Brain microvascular endothelial cell (primary cell): ENCODE data around the gene PDE10A.
"Not testable (repeated sequence)": the region's sequence is repeated elsewhere in the genome, so short reads cannot be mapped to it uniquely, and the experiment has no call there.

Source experiments
- DNase-seq: peaks from one replicate; pipeline ENCODE4 v3.0.0-alpha.2; 2020
- H3K27ac ChIP-seq: fragments of 250-450 bp; sonication (Bioruptor Pico); 2 replicates; pipeline ENCODE4 v1.5.1; 2020; ENCODE audit warnings: mild to moderate bottlenecking, moderate library complexity
- H3K27me3 ChIP-seq: fragments of 250-450 bp; sonication (Bioruptor Pico); replicated peaks from 2 replicates; pipeline ENCODE4 v1.5.1; 2020; ENCODE audit warnings: mild to moderate bottlenecking
- H3K36me3 ChIP-seq: fragments of 250-450 bp; sonication (Bioruptor Pico); replicated peaks from 2 replicates; pipeline ENCODE4 v1.5.1; 2020; ENCODE audit warnings: mild to moderate bottlenecking
- H3K4me3 ChIP-seq: 2 replicates; pipeline ENCODE4 v1.5.1; 2011; ENCODE audit warnings: low read depth, mild to moderate bottlenecking, control low read depth, low read length, moderate library complexity
- CTCF ChIP-seq: IDR thresholded peaks from 2 replicates; pipeline ENCODE4 v1.5.1; 2011; ENCODE audit warnings: low read depth, mild to moderate bottlenecking, moderate library complexity, low read length, control low read depth, inconsistent platforms; ENCODE audit errors: missing control alignments
- in situ Hi-C: cut with HindIII; loops from 2 replicates; pipeline ENCODE4 v1.10.0; 2017; ENCODE audit warnings: low sequenced_read_pairs, low pct_ligation_motif_present

Gene PDE10A

GRCh38 chr6:165616116-165616515 is 46.9 kb downstream of the PDE10A start:
- H3K4me3 ChIP-seq: peak overlapping the region; percentile 9
- H3K27ac ChIP-seq: peak overlapping the region; percentile 80
- in situ Hi-C loops: no loop called here
- peak; percentile 76 for DNase-seq
- H3K36me3 ChIP-seq: no peaks in the 10 kb centered on the region
- H3K27me3 ChIP-seq: no peaks in the 10 kb centered on the region
- TF ChIP-seq CTCF: no peak

GRCh38 chr6:165615636-165616035 is 47.4 kb downstream of the PDE10A start:
- in situ Hi-C loops: no loop called here
- H3K4me3 ChIP-seq: peak overlapping the region; percentile 9
- H3K27ac ChIP-seq: peak overlapping the region; percentile 80
- DNase-seq: peak; percentile 85
- H3K27me3 ChIP-seq: no peaks in the 10 kb centered on the region
- H3K36me3 ChIP-seq: no peaks in the 10 kb centered on the region
- TF ChIP-seq CTCF: no peak

- Histone ChIP-seq H3K27me3 (no peaks in the 10 kb centered on the region), H3K27ac (no peak overlapping the region), H3K4me3 (no peak overlapping the region), H3K36me3 (no peaks in the 10 kb centered on the region)
- no peak for DNase-seq
- in situ Hi-C loops: no loop called here
- no peak for TF ChIP-seq CTCF
These were observed 51.7 kb downstream of the PDE10A start for GRCh38 chr6:165611294-165611693.

- H3K27ac ChIP-seq, H3K36me3 ChIP-seq, DNase-seq, H3K4me3 ChIP-seq, H3K27me3 ChIP-seq, in situ Hi-C loops: not testable (repeated sequence)
These were observed 54.5 kb downstream of the PDE10A start for GRCh38 chr6:165608577-165608976.

- in situ Hi-C loops: no loop called here
- no peak for DNase-seq
- H3K27ac ChIP-seq: no peak overlapping the region
These were observed 56.4 kb downstream of the PDE10A start for GRCh38 chr6:165606740-165607008.

GRCh38 chr6:165605901-165606739 is 56.9 kb downstream of the PDE10A start:
- H3K27ac ChIP-seq: no peak overlapping the region
- H3K4me3 ChIP-seq: no peak overlapping the region
- no peak for TF ChIP-seq CTCF
- no peaks in the 10 kb centered on the region for H3K27me3 ChIP-seq
- no peaks in the 10 kb centered on the region for H3K36me3 ChIP-seq
- in situ Hi-C loops: no loop called here
- no peak for DNase-seq

More at GRCh38 chr6:165606740-165607008, 56.4 kb downstream of the PDE10A start:
- Histone ChIP-seq H3K36me3 (no peaks in the 10 kb centered on the region), H3K27me3 (no peaks in the 10 kb centered on the region), H3K4me3 (no peak overlapping the region)
- TF ChIP-seq CTCF: no peak
